ENCODE results near the gene AKAP13. TPM values are rescaled to one million over a fixed set of nuclear protein-coding genes. Genes with fewer than 3 reads are reported as not detected.
"Not testable (repeated sequence)": the region's sequence is repeated elsewhere in the genome, so short reads cannot be mapped to it uniquely, and the experiment has no call there.

The AKAP13 gene
- total RNA-seq, 1 donor from 2014 or later: 73.8 TPM

- Mint-ChIP-seq H3K4me3 (no peak overlapping the region), H3K4me1 (peaks cover 3% of the 10 kb centered on the region), H3K27me3 (ENCODE audit: insufficient read depth, low read depth) (peaks cover 2% of the 10 kb centered on the region), H3K36me3 (peaks cover 30% of the 10 kb centered on the region), H3K9me3 (no peaks in the 10 kb centered on the region), H3K27ac (no peak overlapping the region)
- Histone ChIP-seq H3K36me3 (no peaks in the 10 kb centered on the region), H2AFZ (replicated peaks) (no peak overlapping the region), H3K9me3 (ENCODE audit: low read depth) (no peaks in the 10 kb centered on the region), H3K4me1 (peaks cover 10% of the 10 kb centered on the region), H4K20me1 (ENCODE audit: low read depth) (peaks cover 18% of the 10 kb centered on the region), H3K27ac (no peak overlapping the region), H3K27me3 (no peaks in the 10 kb centered on the region), H3F3A (ENCODE audit: low read depth) (no peaks in the 10 kb centered on the region), H3K4me3 (no peak overlapping the region), H3K79me2 (ENCODE audit: low read depth) (peaks cover 6% of the 10 kb centered on the region), H3K4me2 (no peak overlapping the region), H3K9ac (no peak overlapping the region)
- TF ChIP-seq, protein P1, sequence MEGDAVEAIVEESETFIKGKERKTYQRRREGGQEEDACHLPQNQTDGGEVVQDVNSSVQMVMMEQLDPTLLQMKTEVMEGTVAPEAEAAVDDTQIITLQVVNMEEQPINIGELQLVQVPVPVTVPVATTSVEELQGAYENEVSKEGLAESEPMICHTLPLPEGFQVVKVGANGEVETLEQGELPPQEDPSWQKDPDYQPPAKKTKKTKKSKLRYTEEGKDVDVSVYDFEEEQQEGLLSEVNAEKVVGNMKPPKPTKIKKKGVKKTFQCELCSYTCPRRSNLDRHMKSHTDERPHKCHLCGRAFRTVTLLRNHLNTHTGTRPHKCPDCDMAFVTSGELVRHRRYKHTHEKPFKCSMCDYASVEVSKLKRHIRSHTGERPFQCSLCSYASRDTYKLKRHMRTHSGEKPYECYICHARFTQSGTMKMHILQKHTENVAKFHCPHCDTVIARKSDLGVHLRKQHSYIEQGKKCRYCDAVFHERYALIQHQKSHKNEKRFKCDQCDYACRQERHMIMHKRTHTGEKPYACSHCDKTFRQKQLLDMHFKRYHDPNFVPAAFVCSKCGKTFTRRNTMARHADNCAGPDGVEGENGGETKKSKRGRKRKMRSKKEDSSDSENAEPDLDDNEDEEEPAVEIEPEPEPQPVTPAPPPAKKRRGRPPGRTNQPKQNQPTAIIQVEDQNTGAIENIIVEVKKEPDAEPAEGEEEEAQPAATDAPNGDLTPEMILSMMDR (IDR thresholded peaks at IDR 0.05): no peak
- no peak for TF ChIP-seq EZH2phosphoT487 (IDR thresholded peaks at IDR 0.05)
- no peak for TF ChIP-seq EZH2 (IDR thresholded peaks at IDR 0.05)
- no peak for DNase-seq (ENCODE audit: low spot score)
Measured at GRCh38 chr15:85534031-85534430, 153.6 kb downstream of the AKAP13 start.

DNA sequence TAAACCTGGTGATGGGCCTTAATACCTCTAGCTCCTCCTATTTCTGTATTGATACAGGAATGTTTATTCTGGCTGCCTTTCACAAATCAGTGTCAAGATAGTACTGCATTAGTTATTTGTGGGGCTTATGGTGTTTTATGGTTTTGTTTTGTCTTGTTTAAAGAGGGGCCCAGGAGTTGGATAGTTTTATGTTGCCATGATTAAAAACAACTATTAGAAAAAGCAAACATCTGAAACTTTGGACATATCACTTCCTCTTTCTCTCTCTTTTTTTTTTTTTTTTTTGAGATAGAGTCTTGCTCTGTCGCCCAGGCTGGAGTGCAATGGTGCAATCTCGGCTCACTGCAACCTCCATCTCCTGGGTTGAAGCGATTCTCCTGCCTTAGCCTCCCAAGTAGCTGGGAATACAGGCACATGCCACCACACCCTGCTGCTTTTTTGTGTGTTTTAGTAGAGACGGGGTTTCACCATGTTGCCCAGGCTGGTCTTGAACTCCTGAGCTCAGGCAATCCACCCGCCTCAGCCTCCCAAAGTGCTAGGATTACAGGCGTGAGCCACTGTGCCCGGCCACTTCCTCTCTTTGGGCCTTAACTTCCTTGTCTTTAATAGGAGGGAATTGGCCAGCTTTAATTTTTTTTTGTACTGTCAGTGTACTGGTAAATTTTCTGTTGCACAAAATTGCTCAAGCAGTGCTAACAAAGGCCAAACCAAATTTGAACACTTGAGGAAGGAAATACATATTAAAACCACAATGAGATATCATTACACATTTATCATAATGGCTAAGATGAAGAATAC is 155.3 kb downstream of the AKAP13 start:
- H3K4me3 Mint-ChIP-seq; H3K79me2 ChIP-seq (ENCODE audit: low read depth); H3K4me1 Mint-ChIP-seq; H2AFZ ChIP-seq (replicated peaks); H3K36me3 ChIP-seq; H3K27me3 ChIP-seq; H3K27me3 Mint-ChIP-seq (ENCODE audit: insufficient read depth, low read depth); H3K4me2 ChIP-seq; H4K20me1 ChIP-seq (ENCODE audit: low read depth); H3K9ac ChIP-seq; DNase-seq (ENCODE audit: low spot score); H3K4me3 ChIP-seq; H3K9me3 ChIP-seq (ENCODE audit: low read depth); H3K9me3 Mint-ChIP-seq; H3K27ac Mint-ChIP-seq; H3F3A ChIP-seq (ENCODE audit: low read depth); H3K27ac ChIP-seq: not testable (repeated sequence)
- peaks cover 32% of the 10 kb centered on the region for H3K36me3 Mint-ChIP-seq
- peaks cover 11% of the 10 kb centered on the region for H3K4me1 ChIP-seq

DNA sequence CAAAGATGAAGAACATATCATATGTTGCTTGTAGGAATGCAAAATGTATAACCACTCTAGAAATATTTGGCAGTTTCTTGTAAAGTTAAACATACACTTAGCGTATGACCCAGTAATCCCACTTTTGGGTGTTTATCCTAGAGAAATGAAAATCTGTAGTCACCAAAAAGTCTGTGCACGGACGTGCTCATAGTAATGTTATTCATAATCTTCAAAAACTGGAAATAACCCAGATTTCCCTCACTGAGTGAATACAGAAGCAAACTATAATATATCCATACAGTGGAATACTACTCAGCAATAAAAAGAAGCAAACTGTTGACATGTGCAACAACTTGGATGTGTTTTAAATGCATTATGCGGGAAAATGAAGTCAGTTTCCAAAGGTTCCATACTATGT is 155.9 kb downstream of the AKAP13 start:
- no peak for TF ChIP-seq EZH2 (IDR thresholded peaks at IDR 0.05)
- TF ChIP-seq, protein P1 (IDR thresholded peaks at IDR 0.05): no peak
- no peak for TF ChIP-seq EZH2phosphoT487 (IDR thresholded peaks at IDR 0.05)
- H3K36me3 ChIP-seq: no peaks in the 10 kb centered on the region

GRCh38 chr15:85539491-85539890 is 159.1 kb downstream of the AKAP13 start:
- Histone ChIP-seq H3K27ac (no peak overlapping the region), H2AFZ (replicated peaks) (no peak overlapping the region), H3F3A (ENCODE audit: low read depth) (no peaks in the 10 kb centered on the region), H3K79me2 (ENCODE audit: low read depth) (peaks cover 6% of the 10 kb centered on the region), H3K9ac (no peak overlapping the region), H3K27me3 (no peaks in the 10 kb centered on the region), H3K9me3 (ENCODE audit: low read depth) (no peaks in the 10 kb centered on the region), H3K36me3 (no peaks in the 10 kb centered on the region), H3K4me3 (no peak overlapping the region), H3K4me2 (no peak overlapping the region), H4K20me1 (ENCODE audit: low read depth) (peaks cover 23% of the 10 kb centered on the region), H3K4me1 (peaks cover 23% of the 10 kb centered on the region)
- Mint-ChIP-seq H3K27me3 (ENCODE audit: insufficient read depth, low read depth) (no peaks in the 10 kb centered on the region), H3K4me3 (no peak overlapping the region), H3K4me1 (peaks cover 13% of the 10 kb centered on the region), H3K9me3 (no peaks in the 10 kb centered on the region), H3K36me3 (peaks cover 22% of the 10 kb centered on the region), H3K27ac (no peak overlapping the region)
- TF ChIP-seq, protein P1 (IDR thresholded peaks at IDR 0.05): no peak
- TF ChIP-seq EZH2 (IDR thresholded peaks at IDR 0.05) (no peak), EZH2phosphoT487 (IDR thresholded peaks at IDR 0.05) (no peak)
- DNase-seq (ENCODE audit: low spot score): no peak

More for the DNA sequence above, 155.9 kb downstream of the AKAP13 start:
- Mint-ChIP-seq H3K27me3 (ENCODE audit: insufficient read depth, low read depth) (no peaks in the 10 kb centered on the region), H3K27ac (no peak overlapping the region), H3K4me1 (peaks cover 1% of the 10 kb centered on the region), H3K4me3 (no peak overlapping the region), H3K9me3 (no peaks in the 10 kb centered on the region), H3K36me3 (peaks cover 30% of the 10 kb centered on the region)
- Histone ChIP-seq H3K4me2 (no peak overlapping the region), H4K20me1 (ENCODE audit: low read depth) (peaks cover 6% of the 10 kb centered on the region), H3K27ac (no peak overlapping the region), H2AFZ (replicated peaks) (no peak overlapping the region), H3K4me1 (peaks cover 14% of the 10 kb centered on the region), H3K4me3 (no peak overlapping the region), H3K27me3 (no peaks in the 10 kb centered on the region), H3F3A (ENCODE audit: low read depth) (no peaks in the 10 kb centered on the region), H3K9me3 (ENCODE audit: low read depth) (no peaks in the 10 kb centered on the region), H3K79me2 (ENCODE audit: low read depth) (peaks cover 5% of the 10 kb centered on the region), H3K9ac (no peak overlapping the region)
- DNase-seq (ENCODE audit: low spot score): no peak

All from neural progenitor cell (in vitro differentiated cells).